Glomerular visceral epithelial cell (primary cell): ENCODE measurements around the gene FES.
"Not testable (repeated sequence)": the region's sequence is repeated elsewhere in the genome, so short reads cannot be mapped to it uniquely, and the experiment has no call there.

Experiments
- DNase-seq: peaks from one replicate; pipeline ENCODE4 v3.0.0-alpha.2; 2016; ENCODE audit errors: extremely low spot score

Gene FES

DNA sequence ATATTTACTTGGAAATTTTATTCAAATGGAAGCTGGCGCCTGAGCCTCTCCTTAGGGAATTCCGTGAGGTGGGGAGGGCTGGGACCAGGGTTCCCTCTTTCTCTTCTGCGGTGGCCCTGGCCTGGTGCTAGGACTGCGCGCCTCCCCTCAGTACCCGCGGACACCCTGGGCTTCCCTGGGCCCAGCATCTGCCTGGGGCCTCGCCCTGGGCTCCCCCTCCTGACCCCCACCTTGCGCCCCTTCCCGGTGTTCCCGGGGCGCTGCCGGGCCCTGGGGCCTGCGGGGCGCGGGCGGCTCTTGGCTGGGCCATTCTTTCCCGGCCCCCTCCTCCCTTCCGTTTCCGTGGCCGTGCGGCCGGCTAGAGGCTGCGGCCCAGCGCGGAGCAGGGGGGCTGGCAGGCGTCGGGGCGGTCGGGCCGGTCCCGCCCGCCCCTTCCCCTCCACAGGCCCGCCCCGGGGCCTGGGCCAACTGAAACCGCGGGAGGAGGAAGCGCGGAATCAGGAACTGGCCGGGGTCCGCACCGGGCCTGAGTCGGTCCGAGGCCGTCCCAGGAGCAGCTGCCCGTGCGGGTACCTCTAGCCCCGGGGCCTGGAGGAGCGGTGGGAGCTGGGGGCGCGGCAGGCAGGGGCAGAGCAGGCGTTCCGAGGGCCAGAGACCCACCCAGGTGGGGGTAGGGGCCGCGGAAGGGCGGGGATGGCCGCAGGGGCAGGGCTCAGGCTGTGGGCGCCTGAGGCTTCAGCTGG, at the start of gene FES:
Gene FES, plus strand, starts transcription at position 529 of the 743 bp plus-strand sequence. CDS start 542 bp downstream, outside the sequence.
- DNase-seq, result peak; percentile 46

DNA sequence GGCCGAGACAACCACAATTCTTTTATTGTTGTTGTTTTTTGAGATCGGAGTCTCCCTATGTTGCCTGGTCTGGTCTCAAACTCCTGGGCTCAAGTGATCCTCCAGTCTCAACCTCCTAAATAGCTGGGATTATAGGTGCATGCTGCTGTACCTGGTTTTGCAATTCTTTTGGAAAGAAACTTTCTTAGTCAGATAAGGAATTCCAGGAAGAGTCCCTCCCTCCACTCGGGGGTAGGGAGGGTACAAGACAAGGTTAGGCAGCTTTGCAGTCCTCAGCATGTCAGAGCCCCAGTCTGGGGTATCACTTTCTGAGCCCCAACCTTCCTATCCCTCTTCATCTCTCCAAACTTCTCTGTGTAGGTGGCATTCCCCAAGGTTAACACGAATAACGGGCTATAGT, 49.7 kb upstream of the FES start:
- no peak for DNase-seq

DNA sequence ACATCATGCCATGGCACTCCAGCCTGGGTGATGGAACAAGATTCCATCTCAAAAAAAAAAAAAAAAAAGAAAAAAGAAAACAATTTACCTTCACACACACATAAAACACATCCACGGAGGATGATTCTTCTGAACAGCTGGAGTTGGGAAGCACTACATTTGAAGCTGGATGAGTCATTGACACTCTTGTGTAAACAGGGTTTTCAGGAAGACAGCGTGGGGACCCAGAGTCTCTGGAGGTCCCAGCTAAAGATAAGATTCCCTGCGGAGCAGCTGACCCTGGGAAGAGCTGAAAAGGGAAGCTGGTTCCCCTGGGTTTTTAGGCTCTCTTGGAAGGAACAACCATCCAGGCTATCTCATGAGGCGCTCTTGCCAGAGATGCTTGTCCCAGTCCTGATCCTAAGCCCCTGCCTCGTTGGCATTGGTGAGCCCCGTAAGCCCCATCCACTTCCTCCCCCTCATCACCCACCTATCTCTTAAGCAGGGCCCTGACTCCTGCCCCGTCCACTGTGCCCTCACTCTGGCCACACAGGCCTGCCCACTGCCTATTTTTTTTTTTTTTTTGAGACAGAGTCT, 47.9 kb upstream of the FES start:
- no peak for DNase-seq

DNA sequence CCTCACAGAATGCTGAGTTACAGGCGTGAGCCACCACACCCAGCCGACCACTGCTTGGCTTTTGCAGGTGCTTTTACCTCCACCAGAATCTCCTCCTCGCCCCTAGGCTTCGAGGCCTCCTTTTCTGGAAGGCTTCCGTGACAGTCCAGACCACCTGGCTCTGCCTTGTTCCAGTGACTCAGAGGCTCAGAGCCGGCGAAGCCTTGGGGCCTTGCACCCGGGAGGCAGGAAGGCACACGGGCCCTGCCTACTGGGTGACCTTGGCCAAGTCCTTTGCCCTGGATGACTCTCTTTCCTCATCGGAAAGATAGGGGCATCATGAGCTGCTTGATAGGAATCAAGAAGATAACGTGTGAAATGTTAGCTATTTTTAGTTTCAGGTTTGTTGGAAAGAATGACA, 47.2 kb upstream of the FES start:
- no peak for DNase-seq

DNA sequence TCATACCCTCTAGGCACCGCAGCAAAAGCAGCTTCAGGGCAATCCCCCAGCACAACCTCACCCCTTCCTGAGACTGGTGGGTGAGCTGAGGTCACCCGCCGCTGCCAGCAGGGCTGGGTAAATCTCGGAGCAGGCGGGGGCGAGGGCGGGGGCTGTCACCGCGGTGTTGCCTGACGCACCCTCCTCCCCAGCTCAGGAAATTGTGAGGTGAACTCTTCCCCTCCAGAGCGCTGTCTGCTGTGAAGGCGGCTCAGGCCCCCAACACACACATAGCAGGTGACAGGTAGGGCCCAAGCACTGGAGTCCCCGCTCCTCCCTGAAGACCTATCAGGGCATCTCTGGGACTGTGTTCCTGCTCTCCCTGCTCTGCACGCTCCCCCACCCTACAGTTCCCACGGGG, 46.2 kb upstream of the FES start:
- no peak for DNase-seq

DNA sequence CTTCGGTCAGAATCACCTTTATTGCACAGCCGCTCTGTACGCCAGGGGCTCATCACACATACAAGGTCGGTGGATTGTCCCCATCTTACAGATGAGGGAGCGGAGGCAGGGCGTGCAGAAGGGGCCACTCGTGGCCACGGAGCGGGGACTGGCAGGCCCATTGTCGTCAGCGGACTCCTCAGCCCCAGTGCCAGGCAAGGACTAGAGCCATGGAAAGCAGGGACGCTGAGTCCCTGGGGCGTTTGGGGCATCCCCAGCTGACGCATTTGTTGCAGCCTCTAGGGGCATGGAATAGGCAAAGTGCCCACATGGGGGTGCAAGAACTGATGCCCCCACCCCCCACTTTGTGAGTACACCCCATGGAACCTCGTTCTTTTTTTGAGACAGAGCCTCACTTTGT, 45.8 kb upstream of the FES start:
- no peak for DNase-seq

DNA sequence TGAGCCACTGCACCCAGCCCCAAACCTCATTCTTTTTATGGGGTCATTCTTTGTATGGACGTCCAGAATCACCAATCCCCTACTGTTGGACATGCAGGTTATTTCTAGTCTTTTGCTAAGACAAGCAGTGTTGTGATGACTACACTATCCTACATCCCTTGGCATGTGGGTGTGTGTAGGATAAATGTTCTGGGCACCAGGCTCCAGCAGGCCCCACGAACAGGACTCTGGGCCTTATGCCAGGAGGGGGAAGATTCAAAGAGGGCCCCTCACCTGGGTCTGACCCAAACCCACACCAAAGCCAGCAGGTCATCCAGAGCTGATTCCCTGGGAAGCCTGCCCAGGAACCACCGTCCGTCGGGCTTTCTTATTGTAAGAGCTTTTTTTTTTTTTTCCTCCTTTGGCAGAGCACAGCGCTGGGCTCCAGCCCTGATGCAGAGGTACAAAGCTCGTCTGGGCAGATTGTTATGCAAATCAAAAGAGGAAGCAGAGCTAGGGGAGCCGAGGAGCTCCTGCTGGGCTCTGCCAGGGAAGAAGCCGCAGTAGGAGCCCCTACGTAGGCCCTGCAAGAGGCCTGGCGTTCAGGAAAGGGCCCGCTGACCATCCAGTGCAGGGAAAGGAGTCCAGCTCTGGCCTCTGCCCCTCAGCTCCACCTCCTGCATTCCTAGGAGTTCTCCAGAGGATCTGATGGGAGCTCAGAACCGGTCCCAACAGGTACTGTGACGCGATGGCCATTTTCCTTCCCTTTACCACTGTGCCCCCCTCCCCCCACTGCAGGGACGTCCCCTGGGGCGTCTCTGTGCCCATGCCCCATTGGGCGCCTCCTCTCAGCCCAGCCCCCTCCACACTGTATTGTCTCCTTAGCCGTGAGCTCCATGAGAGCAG, 44.9 kb upstream of the FES start:
- DNase-seq, result peak; percentile 29

DNA sequence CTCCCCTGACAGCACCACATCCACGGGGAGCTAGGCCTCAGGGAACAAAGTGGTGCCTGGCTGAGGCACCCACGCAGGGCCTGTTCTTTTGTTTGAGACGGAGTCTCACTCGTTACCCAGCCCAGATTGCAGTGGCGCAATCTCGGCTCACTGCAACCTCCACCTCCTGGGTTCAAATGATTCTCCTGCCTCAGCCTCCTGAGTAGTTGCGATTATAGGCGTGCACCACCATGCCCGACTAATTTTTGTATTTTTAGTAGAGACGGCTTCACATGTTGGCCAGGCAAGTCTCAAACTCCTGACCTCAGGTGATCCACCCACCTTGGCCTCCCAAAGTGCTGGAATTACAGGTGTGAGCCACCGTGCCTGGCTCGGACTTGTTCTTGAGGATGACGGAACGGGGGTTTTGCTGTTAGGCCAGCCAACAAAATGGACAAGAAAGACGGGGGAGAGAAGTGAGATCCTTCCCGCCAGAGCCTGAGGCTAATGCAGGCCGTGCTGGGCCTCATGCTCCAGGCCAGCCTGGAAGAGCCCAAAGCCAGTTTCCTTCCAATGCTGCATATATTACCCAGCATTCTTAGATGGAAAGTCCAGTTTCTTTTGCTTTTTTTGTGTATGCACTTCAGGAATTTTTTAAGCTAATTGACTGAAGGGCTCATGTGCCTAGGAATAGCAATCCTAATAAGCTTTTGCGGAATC, 44.0 kb upstream of the FES start:
- no peak for DNase-seq

DNA sequence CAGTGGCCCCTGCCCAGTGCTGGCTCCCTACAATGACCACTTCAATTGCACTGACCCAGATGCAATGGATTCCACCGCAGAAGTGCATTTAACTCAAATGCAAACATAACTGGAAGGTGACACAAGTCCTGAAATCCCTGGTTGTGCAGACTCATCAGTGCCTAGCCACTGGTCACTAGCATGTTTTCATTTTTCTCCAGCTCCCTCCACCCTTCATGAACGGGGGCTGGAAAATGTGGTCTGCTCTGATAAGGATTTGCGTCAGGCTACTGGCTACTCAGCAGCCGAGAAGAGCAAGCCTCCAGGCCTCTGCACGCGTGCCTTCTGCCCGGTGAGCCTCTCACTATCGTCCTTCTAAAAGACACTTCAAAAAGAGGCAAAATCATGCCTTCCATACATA, 43.4 kb upstream of the FES start:
- DNase-seq, result no peak

DNA sequence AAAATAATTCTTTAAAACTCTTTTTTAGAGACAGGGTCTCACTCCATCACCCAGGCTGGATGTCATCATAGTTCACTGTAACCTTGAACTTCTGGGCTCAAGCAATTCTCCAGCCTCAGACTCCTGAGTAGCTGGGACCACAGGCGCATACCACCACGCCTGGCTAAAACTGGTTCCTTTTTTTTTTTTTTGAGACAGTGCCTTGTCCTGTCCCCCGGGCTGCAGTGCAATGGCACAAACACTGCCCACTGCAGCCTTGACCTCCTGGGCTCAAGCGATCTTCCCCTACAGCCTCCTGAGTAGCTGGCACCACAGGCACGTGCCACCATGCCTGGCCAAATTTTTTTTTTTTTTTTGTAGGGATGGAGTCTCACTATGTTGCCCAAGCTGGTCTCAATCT, 39.6 kb upstream of the FES start:
- no peak for DNase-seq

DNA sequence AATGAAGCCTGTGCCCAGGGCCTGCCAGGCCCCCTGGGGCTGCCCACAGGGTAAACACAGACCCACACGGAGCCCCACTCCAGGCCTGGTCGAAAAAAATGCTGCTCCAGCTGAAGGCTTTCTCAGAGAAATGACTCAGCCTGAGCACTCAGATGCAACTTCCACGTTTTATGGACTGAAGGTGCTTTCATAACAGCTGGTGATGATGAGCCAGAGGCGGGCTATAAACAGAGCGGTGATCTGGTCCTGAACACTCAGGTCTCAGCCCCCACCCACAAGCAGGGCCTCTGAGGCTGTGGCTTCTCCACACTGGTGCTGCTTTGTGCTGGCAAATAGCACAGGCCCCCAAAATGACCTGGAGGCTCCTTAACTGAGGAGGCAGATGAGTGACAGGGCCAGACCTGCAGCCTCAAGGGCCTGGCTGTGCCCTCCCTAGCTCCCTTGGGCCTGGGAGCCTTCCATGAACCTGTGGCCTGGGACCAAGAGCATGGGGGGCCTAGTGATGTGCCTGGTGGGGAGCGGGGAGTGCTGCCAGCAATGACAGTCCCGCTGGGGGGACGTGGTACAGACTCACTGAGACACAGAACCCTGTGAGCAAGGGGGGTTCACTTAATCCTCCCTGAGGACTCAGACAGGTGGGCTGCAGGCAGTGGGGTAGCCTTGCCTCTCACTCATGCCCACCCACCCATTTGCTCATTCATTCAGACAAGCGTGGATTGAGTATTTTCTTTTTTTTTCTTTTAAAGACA, 38.9 kb upstream of the FES start:
- peak; percentile 84 for DNase-seq

DNA sequence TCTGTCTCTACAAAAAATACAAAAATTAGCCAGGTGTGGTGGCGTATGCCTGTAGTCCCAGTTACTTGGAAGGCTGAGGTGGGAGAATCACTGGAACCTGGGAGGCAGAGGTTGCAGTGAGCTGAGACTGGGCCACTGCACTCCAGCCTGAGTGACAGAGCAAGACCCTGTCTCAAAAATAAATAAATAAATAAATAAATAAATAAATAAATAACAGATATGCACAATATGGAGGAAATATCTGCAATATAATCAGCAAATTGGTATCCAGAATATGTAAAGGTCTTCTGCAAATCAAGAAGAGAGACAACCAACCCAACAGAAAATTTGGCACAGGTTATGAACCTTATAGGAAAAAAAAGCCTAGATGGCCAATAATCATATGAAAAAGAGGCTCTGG, 34.9 kb upstream of the FES start:
- DNase-seq, result not testable (repeated sequence)

DNA sequence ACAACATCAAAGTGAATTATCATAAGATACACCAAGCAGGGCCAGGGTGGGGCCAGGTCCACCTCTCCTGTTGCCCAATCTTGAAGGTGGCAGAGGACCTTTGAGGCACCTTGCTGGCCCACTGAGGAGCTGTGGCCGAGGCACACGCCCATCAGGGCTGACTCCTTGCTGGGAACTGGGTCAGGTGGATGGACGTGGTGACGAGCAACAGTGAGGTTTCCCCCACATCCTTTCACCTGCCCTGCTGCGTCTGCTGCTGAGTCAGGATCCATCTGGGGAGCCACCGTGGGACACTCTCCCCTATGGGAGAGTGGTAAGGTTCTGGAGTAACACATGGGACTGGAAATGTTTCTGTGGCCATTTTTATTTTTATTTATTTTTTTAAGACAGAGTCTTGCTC, 33.2 kb upstream of the FES start:
- no peak for DNase-seq

DNA sequence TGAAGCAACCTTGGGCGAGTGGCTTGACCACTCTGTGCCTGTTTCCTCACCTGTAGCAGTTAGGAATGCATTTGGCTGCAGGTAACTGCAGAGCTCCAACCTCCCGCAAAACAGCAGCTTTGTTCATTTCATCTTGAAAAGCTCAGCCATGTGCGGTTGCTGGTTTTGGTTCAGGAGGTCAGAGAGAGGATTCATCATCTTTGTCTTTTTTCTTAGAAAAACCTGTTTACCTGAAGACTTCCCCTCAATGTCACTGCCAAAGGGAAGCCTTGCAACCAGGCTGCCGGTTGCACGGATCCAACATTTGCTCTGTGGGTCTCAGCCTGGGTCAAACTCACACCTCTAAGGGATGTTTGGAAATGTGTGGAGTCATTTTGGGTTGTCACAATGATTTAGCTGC, 32.4 kb upstream of the FES start:
- no peak for DNase-seq

DNA sequence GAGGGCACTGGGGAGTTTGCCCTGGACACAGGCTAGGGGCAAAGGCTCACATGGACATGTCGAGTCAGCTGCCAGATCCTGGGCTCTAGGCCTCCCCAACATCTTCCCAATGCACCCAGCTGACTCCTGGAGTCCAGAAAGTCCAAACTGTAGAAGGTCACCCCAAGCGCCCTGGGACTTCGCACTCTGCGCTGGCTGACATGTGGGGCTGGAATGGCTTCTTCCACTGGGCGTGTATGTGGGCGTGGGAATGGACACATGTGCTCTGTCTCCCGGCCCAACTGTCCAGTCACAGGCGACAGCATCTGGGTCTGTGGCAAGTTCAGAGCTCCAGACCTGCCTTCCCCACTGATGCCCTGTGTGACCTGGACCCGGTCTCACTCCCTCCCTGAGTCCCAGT, 29.2 kb upstream of the FES start:
- DNase-seq, result no peak

DNA sequence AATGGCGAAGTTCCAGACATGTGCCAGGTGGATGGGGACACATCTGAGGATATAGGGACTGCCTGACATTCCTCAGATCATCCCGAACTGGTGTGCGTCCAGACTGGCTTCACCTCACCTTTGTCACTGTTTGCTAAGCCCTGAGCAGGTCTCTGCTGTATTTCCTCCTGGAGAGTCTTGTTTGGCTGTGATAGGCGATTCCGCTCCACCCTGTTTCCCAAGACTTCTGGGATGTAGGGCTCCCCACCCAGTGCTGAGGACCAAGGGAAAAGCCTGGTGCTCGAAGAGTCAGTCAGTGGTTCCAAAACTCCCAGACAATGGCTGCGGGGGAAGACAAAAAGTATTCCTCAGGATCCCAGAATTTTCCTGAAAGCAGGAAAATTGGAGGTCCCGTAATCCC, 27.0 kb upstream of the FES start:
- no peak for DNase-seq

DNA sequence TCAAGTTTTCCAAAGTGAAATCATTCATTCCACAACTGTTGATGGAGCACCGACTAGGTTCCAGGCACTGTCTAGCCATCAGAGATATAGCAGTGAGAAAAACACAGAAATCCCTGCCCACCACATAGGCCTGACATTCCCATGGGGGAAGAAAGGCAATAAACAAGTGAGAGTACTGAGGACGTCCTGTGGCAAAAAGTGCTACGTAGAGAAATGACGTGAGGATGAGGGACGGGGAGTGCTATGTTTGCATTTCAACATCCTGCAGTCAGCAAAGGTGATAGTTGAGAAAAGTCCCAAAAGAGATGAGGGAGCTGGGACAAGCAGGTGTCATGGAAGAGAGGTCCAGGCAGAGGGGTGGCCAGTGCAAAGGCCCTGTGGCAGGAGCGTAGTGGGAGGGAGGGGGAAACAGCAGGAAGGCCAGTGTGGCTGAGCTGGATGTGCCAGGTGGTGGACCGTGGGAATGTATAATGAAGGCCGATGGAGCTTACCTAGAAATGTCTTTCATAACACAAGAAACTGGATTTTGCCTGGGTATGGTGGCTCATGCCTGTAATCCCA, 26.3 kb upstream of the FES start:
- DNase-seq, result no peak

DNA sequence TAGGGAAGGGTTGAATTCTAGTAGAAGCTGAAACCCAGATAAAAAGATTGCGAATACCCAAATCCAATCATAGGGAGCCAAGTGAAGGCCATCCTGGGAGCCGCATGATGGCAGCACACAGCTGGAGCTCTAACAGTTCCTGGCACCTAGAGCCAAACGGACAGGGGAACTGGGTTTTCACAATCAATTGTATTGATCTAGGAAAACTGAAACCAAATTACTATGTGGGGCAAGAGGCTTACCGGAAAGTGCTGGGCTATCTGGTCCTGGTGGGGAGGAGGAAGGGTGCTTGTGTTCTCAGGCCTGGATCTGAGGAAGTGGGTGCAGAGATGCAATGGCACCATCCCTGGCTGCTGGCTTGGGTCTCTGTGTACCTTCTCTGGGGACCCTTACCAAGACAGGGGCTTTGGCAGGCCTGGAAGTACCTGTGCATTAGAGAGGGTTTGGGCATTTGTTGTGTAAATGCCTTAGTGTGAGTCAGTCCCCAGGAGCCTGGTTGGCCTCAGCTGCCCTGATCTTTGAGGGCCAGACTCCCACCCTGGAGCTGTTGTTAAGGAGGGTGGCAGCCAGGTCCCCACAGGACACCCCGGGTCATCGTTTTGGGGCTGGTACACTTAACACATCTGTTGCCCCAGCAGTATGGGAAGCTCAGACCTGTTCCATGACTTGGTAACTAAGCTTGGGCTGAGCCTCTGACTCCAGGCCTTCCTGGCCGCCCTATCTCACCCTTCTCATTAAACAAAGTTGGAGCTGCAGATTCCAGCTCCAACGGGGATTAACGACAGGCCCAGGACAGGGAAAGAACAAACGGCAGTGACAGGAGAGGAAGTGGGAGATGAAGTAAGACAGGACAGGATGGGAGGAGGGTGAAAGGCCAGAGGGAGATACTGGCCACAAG, 24.8 kb upstream of the FES start:
- DNase-seq, result no peak

DNA sequence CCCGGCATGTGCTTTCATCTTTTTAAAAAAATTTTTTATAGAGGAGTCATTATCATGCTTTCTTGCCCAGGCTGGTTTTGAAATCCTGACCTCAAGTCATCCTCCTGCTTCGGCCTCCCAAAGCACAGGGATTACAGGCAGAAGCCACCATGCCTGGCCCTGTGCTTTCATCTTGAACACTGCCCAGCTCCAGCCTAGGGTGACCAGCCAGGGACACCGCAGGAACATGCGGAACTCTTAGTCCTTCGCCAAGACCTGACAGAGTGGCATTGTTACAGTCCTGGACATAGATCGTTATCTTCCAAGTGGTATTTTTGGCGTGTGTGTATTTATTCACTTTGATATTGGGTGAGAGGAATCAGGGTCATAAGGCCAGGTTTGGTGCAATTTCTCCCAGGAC, 23.9 kb upstream of the FES start:
- DNase-seq, result no peak
